GM18873 (cell line): Measurements from ENCODE around the gene MUC22.
"Not testable (repeated sequence)": the region's sequence is repeated elsewhere in the genome, so short reads cannot be mapped to it uniquely, and the experiment has no call there.

ENCODE experiments used
- ATAC-seq: cut with Tn5 transposase; IDR thresholded peaks from one replicate; pipeline ENCODE4 v1.9.1; 2021; ENCODE audit warnings: mild to moderate bottlenecking, moderate library complexity, moderate number of reproducible peaks; ENCODE audit not compliant: unreplicated experiment, low FRiP score

MUC22 gene

GRCh38 chr6:31035862-31036497 lies 25.7 kb downstream of the MUC22 start:
- no peak for ATAC-seq

GRCh38 chr6:31037169-31037568 lies 26.9 kb downstream of the MUC22 start:
- ATAC-seq: no peak

- no peak for ATAC-seq
Observed at GRCh38 chr6:31037682-31038081, 27.4 kb downstream of the MUC22 start.

GRCh38 chr6:31038559-31038958 lies 28.3 kb downstream of the MUC22 start:
- no peak for ATAC-seq

- ATAC-seq: no peak
Observed at GRCh38 chr6:31040801-31041200, 30.5 kb downstream of the MUC22 start.

- no peak for ATAC-seq
Observed at GRCh38 chr6:31041372-31041974, 31.2 kb downstream of the MUC22 start.

- ATAC-seq: no peak
Observed at GRCh38 chr6:31042806-31043205, 32.5 kb downstream of the MUC22 start.

GRCh38 chr6:31048099-31048498 lies 37.8 kb downstream of the MUC22 start:
- ATAC-seq: no peak

GRCh38 chr6:31049518-31049917 lies 39.2 kb downstream of the MUC22 start:
- ATAC-seq: no peak

- ATAC-seq: not testable (repeated sequence)
Observed at GRCh38 chr6:31053187-31053586, 42.9 kb downstream of the MUC22 start.

GRCh38 chr6:31053873-31054272 lies 43.6 kb downstream of the MUC22 start:
- ATAC-seq: no peak

GRCh38 chr6:31055441-31055840 lies 45.2 kb downstream of the MUC22 start:
- no peak for ATAC-seq

GRCh38 chr6:31057426-31058003 lies 47.2 kb downstream of the MUC22 start:
- ATAC-seq: no peak

GRCh38 chr6:31058128-31058894 lies 48.0 kb downstream of the MUC22 start:
- ATAC-seq: no peak

GRCh38 chr6:31060145-31060544 lies 49.9 kb downstream of the MUC22 start:
- ATAC-seq: no peak

GRCh38 chr6:31063906-31064435 lies 53.7 kb downstream of the MUC22 start:
- no peak for ATAC-seq

- no peak for ATAC-seq
Observed at GRCh38 chr6:31065556-31065955, 55.3 kb downstream of the MUC22 start.

GRCh38 chr6:31067028-31067427 lies 56.8 kb downstream of the MUC22 start:
- ATAC-seq: not testable (repeated sequence)

- not testable (repeated sequence) for ATAC-seq
Observed at GRCh38 chr6:31067891-31068668, 57.8 kb downstream of the MUC22 start.

GRCh38 chr6:31068669-31069340 lies 58.5 kb downstream of the MUC22 start:
- ATAC-seq: no peak
